ENCODE measurements around the gene CBARP.

The CBARP gene

DNA sequence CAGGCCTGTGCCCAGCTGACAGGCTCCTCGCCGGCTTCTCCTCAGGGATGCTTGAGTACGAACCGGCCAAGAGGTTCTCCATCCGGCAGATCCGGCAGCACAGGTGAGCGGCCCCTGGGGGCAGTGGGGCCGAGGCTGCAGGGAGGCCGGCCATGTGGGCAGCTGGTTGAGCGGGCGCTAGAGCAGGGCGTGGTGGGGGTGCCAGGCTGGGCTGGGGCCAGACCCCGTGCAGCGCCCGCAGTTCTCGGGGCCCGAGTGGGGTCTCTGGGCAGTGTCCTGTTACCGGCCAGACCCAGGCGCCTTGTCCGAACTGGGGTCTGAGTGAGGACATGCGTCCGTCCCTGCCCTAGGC, 15.9 kb downstream of the CBARP start:
- Histone ChIP-seq H3K4me1 (ENCODE audit: low read depth, poor library complexity, severe bottlenecking) (no peaks in the 10 kb centered on the region), H3K27me3 (ENCODE audit: insufficient read depth, low read depth) (no peaks in the 10 kb centered on the region), H3K36me3 (ENCODE audit: insufficient read depth) (no peaks in the 10 kb centered on the region), H3K4me3 (IDR thresholded peaks at IDR 0.05; ENCODE audit: insufficient read depth, low read depth, low read length) (no peak overlapping the region), H3K79me2 (ENCODE audit: insufficient read depth, low read depth) (peaks cover 3% of the 10 kb centered on the region; the same call in 1 of the 2 replicates), H3K27ac (no peak overlapping the region), H2AFZ (ENCODE audit: low read depth) (no peak overlapping the region), H3K4me2 (no peak overlapping the region), H4K20me1 (ENCODE audit: insufficient read depth) (no peaks in the 10 kb centered on the region), H3K9ac (no peak overlapping the region)
- TF ChIP-seq, protein P1, sequence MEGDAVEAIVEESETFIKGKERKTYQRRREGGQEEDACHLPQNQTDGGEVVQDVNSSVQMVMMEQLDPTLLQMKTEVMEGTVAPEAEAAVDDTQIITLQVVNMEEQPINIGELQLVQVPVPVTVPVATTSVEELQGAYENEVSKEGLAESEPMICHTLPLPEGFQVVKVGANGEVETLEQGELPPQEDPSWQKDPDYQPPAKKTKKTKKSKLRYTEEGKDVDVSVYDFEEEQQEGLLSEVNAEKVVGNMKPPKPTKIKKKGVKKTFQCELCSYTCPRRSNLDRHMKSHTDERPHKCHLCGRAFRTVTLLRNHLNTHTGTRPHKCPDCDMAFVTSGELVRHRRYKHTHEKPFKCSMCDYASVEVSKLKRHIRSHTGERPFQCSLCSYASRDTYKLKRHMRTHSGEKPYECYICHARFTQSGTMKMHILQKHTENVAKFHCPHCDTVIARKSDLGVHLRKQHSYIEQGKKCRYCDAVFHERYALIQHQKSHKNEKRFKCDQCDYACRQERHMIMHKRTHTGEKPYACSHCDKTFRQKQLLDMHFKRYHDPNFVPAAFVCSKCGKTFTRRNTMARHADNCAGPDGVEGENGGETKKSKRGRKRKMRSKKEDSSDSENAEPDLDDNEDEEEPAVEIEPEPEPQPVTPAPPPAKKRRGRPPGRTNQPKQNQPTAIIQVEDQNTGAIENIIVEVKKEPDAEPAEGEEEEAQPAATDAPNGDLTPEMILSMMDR (conservative IDR thresholded peaks at IDR 0.05; ENCODE audit: low read depth, low read length): no peak

DNA sequence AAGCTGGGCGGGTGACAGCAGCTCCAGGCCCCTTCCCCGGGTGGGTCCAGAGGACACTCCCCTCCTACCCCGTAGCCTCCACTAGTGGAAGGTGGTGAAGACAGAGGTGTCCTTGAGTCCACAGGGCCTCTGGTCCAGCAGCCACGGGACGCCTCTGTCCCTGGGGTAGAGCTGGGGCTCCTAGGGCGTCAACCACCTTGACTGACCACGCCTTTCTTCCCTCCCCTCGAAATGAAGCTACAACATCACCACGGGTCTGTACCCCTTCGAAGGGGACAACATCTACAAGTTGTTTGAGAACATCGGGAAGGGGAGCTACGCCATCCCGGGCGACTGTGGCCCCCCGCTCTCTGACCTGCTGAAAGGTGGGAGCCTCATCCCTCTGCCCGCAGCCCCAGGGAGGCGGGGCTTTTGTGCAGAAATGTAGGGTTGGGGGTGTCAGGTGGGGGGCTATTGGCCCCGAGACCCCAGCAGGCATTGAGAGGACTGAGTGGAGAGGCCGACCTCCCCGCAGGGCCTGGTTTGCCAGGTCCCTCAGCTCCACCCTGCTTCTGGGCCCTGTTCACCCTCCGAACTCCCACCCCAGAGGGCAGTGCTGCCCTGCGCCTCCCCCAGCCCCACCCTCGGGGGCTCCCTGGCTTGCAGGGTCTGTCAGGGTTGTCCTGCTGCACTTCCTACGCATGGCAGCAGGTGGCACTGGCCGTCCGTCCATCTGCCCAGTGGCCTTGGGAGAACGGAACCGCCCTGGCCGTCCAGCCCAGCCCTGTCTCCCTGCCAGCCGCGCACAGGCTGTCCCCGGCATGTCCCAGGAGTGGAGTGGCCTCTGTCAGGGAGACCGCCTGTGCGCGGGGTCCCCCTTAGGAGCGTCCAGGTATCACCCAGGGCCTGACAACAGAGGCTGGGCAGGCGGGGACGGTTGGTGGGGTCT, 16.6 kb downstream of the CBARP start:
- Histone ChIP-seq H3K4me2 (no peak overlapping the region), H3K27ac (no peak overlapping the region), H3K79me2 (ENCODE audit: insufficient read depth, low read depth) (peaks cover 8% of the 10 kb centered on the region; the same call in 1 of the 2 replicates), H3K9ac (no peak overlapping the region), H3K4me1 (ENCODE audit: low read depth, poor library complexity, severe bottlenecking) (no peaks in the 10 kb centered on the region), H3K36me3 (ENCODE audit: insufficient read depth) (no peaks in the 10 kb centered on the region), H3K27me3 (ENCODE audit: insufficient read depth, low read depth) (no peaks in the 10 kb centered on the region), H4K20me1 (ENCODE audit: insufficient read depth) (no peaks in the 10 kb centered on the region), H3K4me3 (IDR thresholded peaks at IDR 0.05; ENCODE audit: insufficient read depth, low read depth, low read length) (no peak overlapping the region), H2AFZ (ENCODE audit: low read depth) (no peak overlapping the region)
- TF ChIP-seq, protein P1 (conservative IDR thresholded peaks at IDR 0.05; ENCODE audit: low read depth, low read length): peak; percentile 45

- no peak overlapping the region for H3K9ac ChIP-seq
- no peak overlapping the region for H3K4me2 ChIP-seq
- no peaks in the 10 kb centered on the region for H3K4me1 ChIP-seq (ENCODE audit: low read depth, poor library complexity, severe bottlenecking)
- H3K4me3 ChIP-seq (IDR thresholded peaks at IDR 0.05; ENCODE audit: insufficient read depth, low read depth, low read length): no peak overlapping the region
- H2AFZ ChIP-seq (ENCODE audit: low read depth): no peak overlapping the region
- H4K20me1 ChIP-seq (ENCODE audit: insufficient read depth): no peaks in the 10 kb centered on the region
- H3K36me3 ChIP-seq (ENCODE audit: insufficient read depth): no peaks in the 10 kb centered on the region
- H3K27ac ChIP-seq: no peak overlapping the region
- H3K79me2 ChIP-seq (ENCODE audit: insufficient read depth, low read depth): peaks cover 14% of the 10 kb centered on the region; the same call in 1 of the 2 replicates
- TF ChIP-seq, protein P1 (conservative IDR thresholded peaks at IDR 0.05; ENCODE audit: low read depth, low read length): no peak
- no peaks in the 10 kb centered on the region for H3K27me3 ChIP-seq (ENCODE audit: insufficient read depth, low read depth)
Measured at GRCh38 chr19:1220477-1220930, 17.3 kb downstream of the CBARP start.

- no peak overlapping the region for H3K9ac ChIP-seq
- H3K4me3 ChIP-seq (IDR thresholded peaks at IDR 0.05; ENCODE audit: insufficient read depth, low read depth, low read length): no peak overlapping the region
- H3K27me3 ChIP-seq (ENCODE audit: insufficient read depth, low read depth): no peaks in the 10 kb centered on the region
- H3K4me1 ChIP-seq (ENCODE audit: low read depth, poor library complexity, severe bottlenecking): no peaks in the 10 kb centered on the region
- no peak overlapping the region for H2AFZ ChIP-seq (ENCODE audit: low read depth)
- TF ChIP-seq, protein P1 (conservative IDR thresholded peaks at IDR 0.05; ENCODE audit: low read depth, low read length): no peak
- peaks cover 14% of the 10 kb centered on the region; the same call in 1 of the 2 replicates for H3K79me2 ChIP-seq (ENCODE audit: insufficient read depth, low read depth)
- no peaks in the 10 kb centered on the region for H3K36me3 ChIP-seq (ENCODE audit: insufficient read depth)
- no peak overlapping the region for H3K27ac ChIP-seq
- no peak overlapping the region for H3K4me2 ChIP-seq
- no peaks in the 10 kb centered on the region for H4K20me1 ChIP-seq (ENCODE audit: insufficient read depth)
Measured at GRCh38 chr19:1219786-1220476, 17.9 kb downstream of the CBARP start.
